ENCODE results near the gene SLC13A2. TPM values are rescaled to one million over a fixed set of nuclear protein-coding genes. Genes with fewer than 3 reads are reported as not detected.

SLC13A2 gene
- total RNA-seq, 4 donors from 2014 or later, result not detected

DNA sequence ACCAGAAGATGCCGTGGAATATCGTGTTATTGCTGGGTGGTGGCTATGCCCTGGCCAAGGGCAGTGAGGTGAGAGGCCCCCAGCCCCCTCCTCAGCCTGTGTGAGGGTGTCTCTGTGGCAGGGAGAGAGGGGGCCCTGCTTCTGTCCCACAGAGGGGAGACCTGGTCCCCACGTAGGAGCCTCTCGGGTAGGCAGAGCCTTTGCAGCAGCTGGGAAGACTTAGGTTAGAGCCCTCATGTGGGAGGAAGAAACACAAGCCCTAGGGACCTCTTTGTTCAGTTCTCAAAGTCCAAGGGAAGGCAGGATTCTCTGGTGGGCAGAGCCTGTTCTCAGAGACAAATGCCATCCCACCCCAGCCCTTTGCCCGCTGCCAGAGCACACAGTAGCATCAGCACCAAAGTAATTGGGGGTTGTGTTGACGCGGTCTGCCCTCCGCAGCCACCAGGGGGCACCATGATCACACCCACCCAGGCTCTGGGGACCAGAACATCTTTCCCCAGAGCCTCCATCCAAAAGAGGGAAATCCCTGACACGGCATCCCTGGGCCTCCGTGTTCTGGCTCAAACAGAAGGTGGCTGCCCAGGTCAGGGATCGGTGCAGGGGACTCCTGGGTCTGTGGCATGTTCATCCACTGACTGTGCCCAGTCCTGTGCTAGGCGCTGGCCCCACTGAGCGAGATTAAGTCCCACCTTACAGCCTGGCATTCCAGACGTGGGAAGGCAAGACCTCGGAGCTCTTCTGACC, 21.2 kb downstream of the SLC13A2 start:
- peak; percentile 46 for DNase-seq (ENCODE audit: low spot score)
- TF ChIP-seq, protein P1, sequence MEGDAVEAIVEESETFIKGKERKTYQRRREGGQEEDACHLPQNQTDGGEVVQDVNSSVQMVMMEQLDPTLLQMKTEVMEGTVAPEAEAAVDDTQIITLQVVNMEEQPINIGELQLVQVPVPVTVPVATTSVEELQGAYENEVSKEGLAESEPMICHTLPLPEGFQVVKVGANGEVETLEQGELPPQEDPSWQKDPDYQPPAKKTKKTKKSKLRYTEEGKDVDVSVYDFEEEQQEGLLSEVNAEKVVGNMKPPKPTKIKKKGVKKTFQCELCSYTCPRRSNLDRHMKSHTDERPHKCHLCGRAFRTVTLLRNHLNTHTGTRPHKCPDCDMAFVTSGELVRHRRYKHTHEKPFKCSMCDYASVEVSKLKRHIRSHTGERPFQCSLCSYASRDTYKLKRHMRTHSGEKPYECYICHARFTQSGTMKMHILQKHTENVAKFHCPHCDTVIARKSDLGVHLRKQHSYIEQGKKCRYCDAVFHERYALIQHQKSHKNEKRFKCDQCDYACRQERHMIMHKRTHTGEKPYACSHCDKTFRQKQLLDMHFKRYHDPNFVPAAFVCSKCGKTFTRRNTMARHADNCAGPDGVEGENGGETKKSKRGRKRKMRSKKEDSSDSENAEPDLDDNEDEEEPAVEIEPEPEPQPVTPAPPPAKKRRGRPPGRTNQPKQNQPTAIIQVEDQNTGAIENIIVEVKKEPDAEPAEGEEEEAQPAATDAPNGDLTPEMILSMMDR (IDR thresholded peaks at IDR 0.05), result no peak

DNA sequence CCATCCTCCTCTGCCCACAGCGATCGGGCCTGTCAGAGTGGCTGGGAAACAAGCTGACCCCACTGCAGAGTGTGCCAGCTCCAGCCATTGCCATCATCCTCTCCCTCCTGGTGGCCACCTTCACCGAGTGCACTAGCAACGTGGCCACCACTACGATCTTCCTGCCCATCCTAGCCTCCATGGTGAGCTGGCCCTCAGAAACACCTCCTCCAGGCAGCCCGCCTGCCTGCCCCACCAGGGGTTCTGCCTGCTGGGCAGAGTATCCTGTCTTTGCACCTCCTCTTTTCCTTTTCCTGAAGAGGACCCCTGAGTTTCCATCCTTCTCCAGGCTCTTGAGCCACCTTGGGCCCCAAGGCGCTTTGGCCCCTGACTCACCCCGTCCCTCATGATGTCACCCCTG, 22.2 kb downstream of the SLC13A2 start:
- ATAC-seq (ENCODE audit: low FRiP score), result no peak
- TF ChIP-seq, protein P1 (IDR thresholded peaks at IDR 0.05), result no peak
- no peak for DNase-seq (ENCODE audit: low spot score)

More for the DNA sequence above, 21.2 kb downstream of the SLC13A2 start:
- peak; percentile 72 for ATAC-seq (ENCODE audit: low FRiP score)

DNA sequence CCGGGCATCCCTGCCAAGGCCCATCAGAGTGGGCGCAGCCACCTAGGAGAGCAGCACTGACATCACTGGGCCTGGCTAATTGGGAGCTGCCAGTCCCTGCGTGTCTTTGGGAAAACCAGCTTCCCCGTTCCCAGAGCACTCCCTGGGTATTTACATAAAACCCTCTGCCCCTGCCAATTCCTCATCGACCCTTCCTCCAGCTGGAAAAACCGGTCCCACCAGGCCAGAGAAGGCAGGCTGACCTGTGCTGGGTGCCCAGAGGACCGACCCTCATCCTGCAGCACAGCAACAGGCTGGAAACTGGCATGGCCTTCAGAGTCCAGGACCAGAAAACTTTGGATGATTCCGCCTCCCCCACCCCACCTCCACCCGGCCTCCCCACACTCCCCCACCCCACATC, 24.5 kb downstream of the SLC13A2 start:
- DNase-seq (ENCODE audit: low spot score), result no peak
- TF ChIP-seq, protein P1 (IDR thresholded peaks at IDR 0.05), result no peak
- ATAC-seq (ENCODE audit: low FRiP score), result no peak

DNA sequence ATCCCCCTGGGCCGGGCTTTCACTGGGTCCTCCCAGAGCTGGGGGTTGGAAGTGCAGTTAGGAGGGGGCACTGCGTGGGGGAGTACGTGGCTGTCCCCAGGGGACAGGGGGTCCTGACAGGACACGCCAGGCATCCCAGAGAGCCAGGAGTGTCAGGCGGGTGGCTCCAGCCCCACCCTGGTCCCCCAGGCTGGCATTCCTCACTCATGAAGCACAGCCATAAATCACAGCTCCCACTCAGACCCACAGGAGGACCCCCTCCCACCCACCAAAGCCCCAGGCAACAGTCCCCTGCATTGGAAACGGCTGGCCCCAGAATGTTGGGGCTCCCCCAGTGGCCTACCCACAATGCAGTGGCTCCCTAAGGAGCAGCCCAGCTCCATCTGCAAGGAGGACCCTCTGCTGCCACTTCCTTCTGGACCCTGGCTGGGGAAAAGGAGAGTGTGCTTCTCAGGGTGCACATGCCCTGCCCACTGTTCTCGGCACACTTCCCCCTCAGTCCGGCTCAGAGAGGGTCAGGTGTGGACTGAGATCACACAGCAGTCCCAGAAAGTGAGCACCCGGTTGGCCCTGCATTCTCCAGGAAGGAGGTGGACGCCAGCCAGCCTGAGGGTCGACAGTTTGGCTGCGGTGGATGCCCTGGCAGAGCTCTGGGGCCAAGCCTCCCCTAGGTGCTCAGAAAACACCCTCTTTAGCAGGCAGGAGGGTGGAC, 25.4 kb downstream of the SLC13A2 start:
- ATAC-seq (ENCODE audit: low FRiP score), result no peak

DNA sequence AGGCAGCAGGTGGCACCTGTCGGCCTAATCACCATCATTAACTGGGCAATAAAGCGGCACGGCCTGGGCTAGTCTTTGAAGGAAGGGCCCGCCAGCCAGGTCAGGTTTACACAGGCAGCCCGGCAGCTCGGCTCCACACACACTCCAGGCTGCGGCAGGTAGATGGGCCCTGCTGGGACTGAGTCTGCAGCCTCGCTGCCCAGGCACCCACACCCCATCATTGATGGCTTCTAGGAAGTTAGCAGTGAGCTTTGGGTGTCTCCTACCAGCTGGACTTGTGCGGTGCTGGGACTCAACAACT, 25.9 kb downstream of the SLC13A2 start:
- TF ChIP-seq, protein P1 (IDR thresholded peaks at IDR 0.05), result no peak
- ATAC-seq (ENCODE audit: low FRiP score) (no peak), DNase-seq (ENCODE audit: low spot score) (no peak)

More for the DNA sequence above, 25.4 kb downstream of the SLC13A2 start:
- no peak for DNase-seq (ENCODE audit: low spot score)
- TF ChIP-seq, protein P1 (IDR thresholded peaks at IDR 0.05), result no peak

DNA sequence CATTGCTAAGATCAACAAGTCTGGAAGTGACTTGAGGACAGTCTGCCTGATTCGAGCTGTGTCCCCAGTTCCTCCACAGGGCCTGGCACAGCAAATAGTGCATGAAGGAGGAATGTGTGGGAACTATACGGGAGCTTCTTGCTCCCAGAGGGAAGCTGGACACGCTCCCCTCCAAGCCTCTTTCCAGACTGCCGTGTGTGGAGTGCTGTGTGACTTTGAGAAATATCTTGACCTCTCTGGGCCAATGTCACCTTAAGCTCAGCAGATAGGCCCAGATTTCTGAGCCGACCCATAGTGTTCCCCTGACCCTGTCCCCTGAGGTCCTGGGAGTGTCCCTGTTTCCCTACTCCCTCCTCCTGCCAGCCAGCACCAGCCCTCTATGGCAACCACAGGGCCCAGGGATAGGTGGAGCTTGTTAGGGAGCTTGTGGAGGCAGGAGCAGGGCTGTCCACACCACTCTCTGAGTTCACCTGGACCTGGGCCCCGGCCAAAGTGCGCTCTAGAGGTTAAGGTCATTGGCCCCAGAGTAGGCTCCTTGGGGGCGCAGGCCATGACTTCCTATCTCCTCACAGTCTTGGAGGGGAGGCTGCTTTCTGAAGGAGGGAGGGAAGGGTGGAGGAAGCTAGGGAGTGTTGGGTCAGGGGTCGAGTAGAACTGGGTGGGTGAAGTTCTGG, 26.4 kb downstream of the SLC13A2 start:
- TF ChIP-seq, protein P1 (IDR thresholded peaks at IDR 0.05), result no peak
- no peak for DNase-seq (ENCODE audit: low spot score)
- no peak for ATAC-seq (ENCODE audit: low FRiP score)

Measured in omental fat pad (tissue), 4 donors.